ENCODE measurements around the gene KCNK2. TPM values are rescaled to one million over a fixed set of nuclear protein-coding genes. Genes with fewer than 3 reads are reported as not detected.

Gene KCNK2
- total RNA-seq, 1 donor from 2014 or later = not detected

GRCh38 chr1:215113776-215114153 is 31.2 kb downstream of the KCNK2 start:
- H3K36me3 ChIP-seq (ENCODE audit: control insufficient read depth, insufficient read depth, low read length) = no peaks in the 10 kb centered on the region
- no peaks in the 10 kb centered on the region for H3K27me3 ChIP-seq (ENCODE audit: control insufficient read depth, insufficient read depth, low read length)
- H3K4me3 ChIP-seq (ENCODE audit: low read depth, low read length) = no peak overlapping the region
- TF ChIP-seq, protein P1, sequence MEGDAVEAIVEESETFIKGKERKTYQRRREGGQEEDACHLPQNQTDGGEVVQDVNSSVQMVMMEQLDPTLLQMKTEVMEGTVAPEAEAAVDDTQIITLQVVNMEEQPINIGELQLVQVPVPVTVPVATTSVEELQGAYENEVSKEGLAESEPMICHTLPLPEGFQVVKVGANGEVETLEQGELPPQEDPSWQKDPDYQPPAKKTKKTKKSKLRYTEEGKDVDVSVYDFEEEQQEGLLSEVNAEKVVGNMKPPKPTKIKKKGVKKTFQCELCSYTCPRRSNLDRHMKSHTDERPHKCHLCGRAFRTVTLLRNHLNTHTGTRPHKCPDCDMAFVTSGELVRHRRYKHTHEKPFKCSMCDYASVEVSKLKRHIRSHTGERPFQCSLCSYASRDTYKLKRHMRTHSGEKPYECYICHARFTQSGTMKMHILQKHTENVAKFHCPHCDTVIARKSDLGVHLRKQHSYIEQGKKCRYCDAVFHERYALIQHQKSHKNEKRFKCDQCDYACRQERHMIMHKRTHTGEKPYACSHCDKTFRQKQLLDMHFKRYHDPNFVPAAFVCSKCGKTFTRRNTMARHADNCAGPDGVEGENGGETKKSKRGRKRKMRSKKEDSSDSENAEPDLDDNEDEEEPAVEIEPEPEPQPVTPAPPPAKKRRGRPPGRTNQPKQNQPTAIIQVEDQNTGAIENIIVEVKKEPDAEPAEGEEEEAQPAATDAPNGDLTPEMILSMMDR (IDR thresholded peaks at IDR 0.05; ENCODE audit: insufficient read depth, low read length, poor library complexity, severe bottlenecking) = no peak
- no peak for DNase-seq (ENCODE audit: low read depth)

- Histone ChIP-seq H3K27me3 (ENCODE audit: control insufficient read depth, insufficient read depth, low read length) (no peaks in the 10 kb centered on the region), H3K4me3 (ENCODE audit: low read depth, low read length) (no peak overlapping the region), H3K36me3 (ENCODE audit: control insufficient read depth, insufficient read depth, low read length) (no peaks in the 10 kb centered on the region)
- DNase-seq (ENCODE audit: low read depth) = peak; percentile 70
- TF ChIP-seq, protein P1 (IDR thresholded peaks at IDR 0.05; ENCODE audit: insufficient read depth, low read length, poor library complexity, severe bottlenecking) = no peak
These were observed 31.8 kb downstream of the KCNK2 start for GRCh38 chr1:215114154-215114933.

GRCh38 chr1:215115760-215116159 is 33.2 kb downstream of the KCNK2 start:
- H3K36me3 ChIP-seq (ENCODE audit: control insufficient read depth, insufficient read depth, low read length) = no peaks in the 10 kb centered on the region
- TF ChIP-seq, protein P1 (IDR thresholded peaks at IDR 0.05; ENCODE audit: insufficient read depth, low read length, poor library complexity, severe bottlenecking) = no peak
- no peak for DNase-seq (ENCODE audit: low read depth)
- no peak overlapping the region for H3K4me3 ChIP-seq (ENCODE audit: low read depth, low read length)
- no peaks in the 10 kb centered on the region for H3K27me3 ChIP-seq (ENCODE audit: control insufficient read depth, insufficient read depth, low read length)

GRCh38 chr1:215118081-215118480 is 35.5 kb downstream of the KCNK2 start:
- DNase-seq (ENCODE audit: low read depth) = no peak
- TF ChIP-seq, protein P1 (IDR thresholded peaks at IDR 0.05; ENCODE audit: insufficient read depth, low read length, poor library complexity, severe bottlenecking) = no peak
- Histone ChIP-seq H3K27me3 (ENCODE audit: control insufficient read depth, insufficient read depth, low read length) (no peaks in the 10 kb centered on the region), H3K36me3 (ENCODE audit: control insufficient read depth, insufficient read depth, low read length) (no peaks in the 10 kb centered on the region), H3K4me3 (ENCODE audit: low read depth, low read length) (no peak overlapping the region)

GRCh38 chr1:215119056-215119455 is 36.5 kb downstream of the KCNK2 start:
- Histone ChIP-seq H3K36me3 (ENCODE audit: control insufficient read depth, insufficient read depth, low read length) (no peaks in the 10 kb centered on the region), H3K4me3 (ENCODE audit: low read depth, low read length) (no peak overlapping the region), H3K27me3 (ENCODE audit: control insufficient read depth, insufficient read depth, low read length) (no peaks in the 10 kb centered on the region)
- DNase-seq (ENCODE audit: low read depth) = no peak
- TF ChIP-seq, protein P1 (IDR thresholded peaks at IDR 0.05; ENCODE audit: insufficient read depth, low read length, poor library complexity, severe bottlenecking) = no peak

Measured in kidney epithelial cell (primary cell).